ENCODE results near the gene SCP2.

SCP2 gene

DNA sequence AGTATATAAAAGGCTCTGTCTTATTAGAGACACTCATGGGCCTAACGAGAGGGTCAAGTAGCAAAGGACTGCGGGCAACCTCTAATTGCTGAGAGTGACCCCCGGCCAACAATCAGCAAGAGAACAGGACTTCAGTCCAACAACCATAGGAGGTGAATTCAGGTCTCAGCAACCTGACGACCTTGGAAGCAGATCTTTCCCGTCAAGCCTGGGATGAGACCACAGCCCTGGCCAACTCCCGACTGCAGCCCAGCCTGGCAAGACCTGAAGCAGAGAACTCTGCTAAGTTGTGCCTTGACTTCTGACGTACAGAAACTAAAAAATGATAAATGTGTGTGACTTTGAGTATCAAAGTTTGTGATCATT, 11.2 kb upstream of the SCP2 start:
- no peak overlapping the region for H3K4me3 ChIP-seq (ENCODE audit: low read depth, low read length)
- H3K4me1 ChIP-seq (ENCODE audit: control insufficient read depth, insufficient read depth, low read length): no peaks in the 10 kb centered on the region
- CTCF ChIA-PET: no interaction called here
- POLR2A ChIA-PET: no interaction called here
- no peak overlapping the region for H3K27ac ChIP-seq (ENCODE audit: extremely low read depth, low read depth, low read length)
- no peaks in the 10 kb centered on the region for H3K9me3 ChIP-seq (ENCODE audit: control insufficient read depth, insufficient read depth, low read depth, low read length)
- TF ChIP-seq, protein P1, sequence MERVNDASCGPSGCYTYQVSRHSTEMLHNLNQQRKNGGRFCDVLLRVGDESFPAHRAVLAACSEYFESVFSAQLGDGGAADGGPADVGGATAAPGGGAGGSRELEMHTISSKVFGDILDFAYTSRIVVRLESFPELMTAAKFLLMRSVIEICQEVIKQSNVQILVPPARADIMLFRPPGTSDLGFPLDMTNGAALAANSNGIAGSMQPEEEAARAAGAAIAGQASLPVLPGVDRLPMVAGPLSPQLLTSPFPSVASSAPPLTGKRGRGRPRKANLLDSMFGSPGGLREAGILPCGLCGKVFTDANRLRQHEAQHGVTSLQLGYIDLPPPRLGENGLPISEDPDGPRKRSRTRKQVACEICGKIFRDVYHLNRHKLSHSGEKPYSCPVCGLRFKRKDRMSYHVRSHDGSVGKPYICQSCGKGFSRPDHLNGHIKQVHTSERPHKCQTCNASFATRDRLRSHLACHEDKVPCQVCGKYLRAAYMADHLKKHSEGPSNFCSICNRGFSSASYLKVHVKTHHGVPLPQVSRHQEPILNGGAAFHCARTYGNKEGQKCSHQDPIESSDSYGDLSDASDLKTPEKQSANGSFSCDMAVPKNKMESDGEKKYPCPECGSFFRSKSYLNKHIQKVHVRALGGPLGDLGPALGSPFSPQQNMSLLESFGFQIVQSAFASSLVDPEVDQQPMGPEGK (tag by site-specific recombination; IDR thresholded peaks at IDR 0.05): no peak
- TF ChIP-seq, protein P2, sequence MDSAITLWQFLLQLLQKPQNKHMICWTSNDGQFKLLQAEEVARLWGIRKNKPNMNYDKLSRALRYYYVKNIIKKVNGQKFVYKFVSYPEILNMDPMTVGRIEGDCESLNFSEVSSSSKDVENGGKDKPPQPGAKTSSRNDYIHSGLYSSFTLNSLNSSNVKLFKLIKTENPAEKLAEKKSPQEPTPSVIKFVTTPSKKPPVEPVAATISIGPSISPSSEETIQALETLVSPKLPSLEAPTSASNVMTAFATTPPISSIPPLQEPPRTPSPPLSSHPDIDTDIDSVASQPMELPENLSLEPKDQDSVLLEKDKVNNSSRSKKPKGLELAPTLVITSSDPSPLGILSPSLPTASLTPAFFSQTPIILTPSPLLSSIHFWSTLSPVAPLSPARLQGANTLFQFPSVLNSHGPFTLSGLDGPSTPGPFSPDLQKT (IDR thresholded peaks at IDR 0.05; ENCODE audit: borderline replicate concordance, low read depth, low read length): no peak
- no peak for TF ChIP-seq ZNF654 (tag by site-specific recombination; IDR thresholded peaks at IDR 0.05; ENCODE audit: low read depth)
- no peak for TF ChIP-seq TRIM28 (IDR thresholded peaks at IDR 0.05; ENCODE audit: borderline replicate concordance, low read length)
- no peak for TF ChIP-seq ZBTB1 (tag by site-specific recombination; IDR thresholded peaks at IDR 0.05)
- TF ChIP-seq, protein P3, sequence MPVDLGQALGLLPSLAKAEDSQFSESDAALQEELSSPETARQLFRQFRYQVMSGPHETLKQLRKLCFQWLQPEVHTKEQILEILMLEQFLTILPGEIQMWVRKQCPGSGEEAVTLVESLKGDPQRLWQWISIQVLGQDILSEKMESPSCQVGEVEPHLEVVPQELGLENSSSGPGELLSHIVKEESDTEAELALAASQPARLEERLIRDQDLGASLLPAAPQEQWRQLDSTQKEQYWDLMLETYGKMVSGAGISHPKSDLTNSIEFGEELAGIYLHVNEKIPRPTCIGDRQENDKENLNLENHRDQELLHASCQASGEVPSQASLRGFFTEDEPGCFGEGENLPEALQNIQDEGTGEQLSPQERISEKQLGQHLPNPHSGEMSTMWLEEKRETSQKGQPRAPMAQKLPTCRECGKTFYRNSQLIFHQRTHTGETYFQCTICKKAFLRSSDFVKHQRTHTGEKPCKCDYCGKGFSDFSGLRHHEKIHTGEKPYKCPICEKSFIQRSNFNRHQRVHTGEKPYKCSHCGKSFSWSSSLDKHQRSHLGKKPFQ (tag by site-specific recombination; IDR thresholded peaks at IDR 0.05): no peak
- TF ChIP-seq ZNF132 (tag by site-specific recombination; IDR thresholded peaks at IDR 0.05; ENCODE audit: borderline replicate concordance): no peak
- TF ChIP-seq ZNF701 (tag by site-specific recombination; IDR thresholded peaks at IDR 0.05): no peak
- TF ChIP-seq ZNF549 (tag by site-specific recombination; IDR thresholded peaks at IDR 0.05): no peak
- TF ChIP-seq ZNF560 (tag by site-specific recombination; IDR thresholded peaks at IDR 0.05; ENCODE audit: borderline replicate concordance): no peak
- TF ChIP-seq ZNF433 (tag by site-specific recombination; IDR thresholded peaks at IDR 0.05; ENCODE audit: low read depth): no peak
- TF ChIP-seq, protein P4, sequence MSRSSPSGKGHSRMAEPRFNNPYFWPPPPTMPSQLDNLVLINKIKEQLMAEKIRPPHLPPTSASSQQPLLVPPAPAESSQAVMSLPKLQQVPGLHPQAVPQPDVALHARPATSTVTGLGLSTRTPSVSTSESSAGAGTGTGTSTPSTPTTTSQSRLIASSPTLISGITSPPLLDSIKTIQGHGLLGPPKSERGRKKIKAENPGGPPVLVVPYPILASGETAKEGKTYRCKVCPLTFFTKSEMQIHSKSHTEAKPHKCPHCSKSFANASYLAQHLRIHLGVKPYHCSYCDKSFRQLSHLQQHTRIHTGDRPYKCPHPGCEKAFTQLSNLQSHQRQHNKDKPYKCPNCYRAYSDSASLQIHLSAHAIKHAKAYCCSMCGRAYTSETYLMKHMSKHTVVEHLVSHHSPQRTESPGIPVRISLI (tag by site-specific recombination; IDR thresholded peaks at IDR 0.05): no peak
- TF ChIP-seq RBAK (tag by site-specific recombination; IDR thresholded peaks at IDR 0.05): no peak
- TF ChIP-seq, protein P5, sequence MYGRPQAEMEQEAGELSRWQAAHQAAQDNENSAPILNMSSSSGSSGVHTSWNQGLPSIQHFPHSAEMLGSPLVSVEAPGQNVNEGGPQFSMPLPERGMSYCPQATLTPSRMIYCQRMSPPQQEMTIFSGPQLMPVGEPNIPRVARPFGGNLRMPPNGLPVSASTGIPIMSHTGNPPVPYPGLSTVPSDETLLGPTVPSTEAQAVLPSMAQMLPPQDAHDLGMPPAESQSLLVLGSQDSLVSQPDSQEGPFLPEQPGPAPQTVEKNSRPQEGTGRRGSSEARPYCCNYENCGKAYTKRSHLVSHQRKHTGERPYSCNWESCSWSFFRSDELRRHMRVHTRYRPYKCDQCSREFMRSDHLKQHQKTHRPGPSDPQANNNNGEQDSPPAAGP (tag by site-specific recombination; IDR thresholded peaks at IDR 0.05): no peak
- TF ChIP-seq SP7 (tag by site-specific recombination; IDR thresholded peaks at IDR 0.05): no peak
- TF ChIP-seq ZNF677 (tag by site-specific recombination; IDR thresholded peaks at IDR 0.05): no peak
- TF ChIP-seq, protein P6, sequence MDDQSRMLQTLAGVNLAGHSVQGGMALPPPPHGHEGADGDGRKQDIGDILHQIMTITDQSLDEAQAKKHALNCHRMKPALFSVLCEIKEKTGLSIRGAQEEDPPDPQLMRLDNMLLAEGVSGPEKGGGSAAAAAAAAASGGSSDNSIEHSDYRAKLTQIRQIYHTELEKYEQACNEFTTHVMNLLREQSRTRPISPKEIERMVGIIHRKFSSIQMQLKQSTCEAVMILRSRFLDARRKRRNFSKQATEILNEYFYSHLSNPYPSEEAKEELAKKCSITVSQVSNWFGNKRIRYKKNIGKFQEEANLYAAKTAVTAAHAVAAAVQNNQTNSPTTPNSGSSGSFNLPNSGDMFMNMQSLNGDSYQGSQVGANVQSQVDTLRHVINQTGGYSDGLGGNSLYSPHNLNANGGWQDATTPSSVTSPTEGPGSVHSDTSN (CRISPR knock-in tag; IDR thresholded peaks at IDR 0.05): no peak
- no peak for TF ChIP-seq ZNF48 (tag by site-specific recombination; IDR thresholded peaks at IDR 0.05)
- no peak for TF ChIP-seq ZNF169 (tag by site-specific recombination; IDR thresholded peaks at IDR 0.05)
- TF ChIP-seq, protein P7, sequence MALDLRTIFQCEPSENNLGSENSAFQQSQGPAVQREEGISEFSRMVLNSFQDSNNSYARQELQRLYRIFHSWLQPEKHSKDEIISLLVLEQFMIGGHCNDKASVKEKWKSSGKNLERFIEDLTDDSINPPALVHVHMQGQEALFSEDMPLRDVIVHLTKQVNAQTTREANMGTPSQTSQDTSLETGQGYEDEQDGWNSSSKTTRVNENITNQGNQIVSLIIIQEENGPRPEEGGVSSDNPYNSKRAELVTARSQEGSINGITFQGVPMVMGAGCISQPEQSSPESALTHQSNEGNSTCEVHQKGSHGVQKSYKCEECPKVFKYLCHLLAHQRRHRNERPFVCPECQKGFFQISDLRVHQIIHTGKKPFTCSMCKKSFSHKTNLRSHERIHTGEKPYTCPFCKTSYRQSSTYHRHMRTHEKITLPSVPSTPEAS (tag by site-specific recombination; IDR thresholded peaks at IDR 0.05): no peak
- no peaks in the 10 kb centered on the region; a peak in 1 of 3 replicates for H3K36me3 ChIP-seq (ENCODE audit: control insufficient read depth in 2 of 2, insufficient read depth in 1 of 2, low read length in 2 of 2)
